HG02623 (cell line): Measurements from ENCODE around the gene GABRR1.
A peak's percentile ranks its signal among the peaks of the same experiment; 100 is the strongest.
"Not testable (repeated sequence)": the region's sequence is repeated elsewhere in the genome, so short reads cannot be mapped to it uniquely, and the experiment has no call there.

ENCODE experiments used
- ATAC-seq: cut with Tn5 transposase; IDR thresholded peaks from one replicate; pipeline ENCODE4 v1.9.1; 2021; ENCODE audit warnings: moderate library complexity; ENCODE audit not compliant: unreplicated experiment

The GABRR1 gene

DNA sequence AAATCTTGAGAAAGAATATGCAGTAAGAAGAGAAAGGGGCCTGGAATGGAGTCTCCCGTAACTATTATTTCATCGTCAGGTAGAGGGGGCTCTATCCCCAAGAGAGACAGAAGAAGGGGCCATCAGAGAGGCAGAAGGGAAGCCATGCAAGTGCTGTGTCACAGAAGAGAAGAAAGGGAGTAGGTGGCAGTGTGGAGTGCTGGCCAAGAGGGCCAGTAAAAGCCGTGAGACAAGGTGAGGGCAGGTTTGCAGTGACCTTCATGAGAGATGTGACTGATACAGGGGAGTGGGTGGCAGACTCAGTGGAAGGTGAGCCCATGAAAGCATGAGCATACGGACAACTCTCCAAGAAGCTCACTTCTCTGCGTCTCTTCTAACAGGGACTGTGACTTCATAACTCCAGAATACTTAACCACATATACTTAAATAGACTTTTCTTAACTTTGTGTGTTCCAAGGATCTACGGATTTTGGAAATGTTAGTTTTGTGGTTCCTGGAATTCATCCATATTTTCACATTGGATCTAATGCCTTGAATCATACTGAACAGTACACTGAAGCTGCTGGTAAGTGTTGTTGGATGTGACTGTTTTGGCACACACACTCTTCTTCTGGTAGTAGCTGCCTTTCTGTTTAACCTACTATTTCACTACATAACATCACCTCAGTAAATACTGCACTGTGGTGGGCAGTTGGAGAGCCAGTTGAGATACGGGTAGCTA, 55.7 kb downstream of the GABRR1 start:
- ATAC-seq, result no peak

DNA sequence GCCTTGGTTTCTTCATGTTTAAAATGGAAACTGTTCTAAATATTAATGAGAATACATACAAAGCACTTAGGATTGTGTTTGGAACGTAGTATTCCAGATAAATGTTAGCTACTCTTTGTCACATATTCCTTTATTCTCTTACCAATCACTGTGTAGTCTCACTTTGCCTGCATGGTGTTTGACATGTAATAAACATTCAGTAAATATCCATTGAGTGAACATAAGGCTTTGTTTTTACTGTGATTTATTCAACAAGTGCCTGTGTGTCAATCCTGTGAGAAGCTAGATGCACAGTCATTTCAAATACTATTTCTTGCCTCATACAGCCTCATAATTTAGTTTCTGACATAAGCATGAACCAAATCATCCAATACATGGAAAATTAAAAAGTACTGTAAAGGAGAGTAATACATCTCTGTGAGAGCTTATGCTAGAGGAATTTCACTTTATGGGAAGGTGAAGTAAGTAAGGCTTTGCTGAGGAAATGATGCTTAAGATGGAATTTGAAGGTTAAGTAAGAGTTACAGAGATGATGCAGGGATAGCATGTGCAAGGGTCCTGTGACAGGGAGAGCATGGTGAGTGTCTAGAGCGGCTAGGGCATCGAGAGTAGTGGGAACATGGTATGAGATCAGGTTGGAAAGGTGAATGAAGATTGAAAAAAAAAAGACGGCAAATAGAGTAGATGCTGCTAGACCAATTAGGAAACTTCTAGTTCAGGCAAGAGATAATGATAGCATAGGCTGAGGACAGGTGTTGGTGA, 56.6 kb downstream of the GABRR1 start:
- no peak for ATAC-seq

DNA sequence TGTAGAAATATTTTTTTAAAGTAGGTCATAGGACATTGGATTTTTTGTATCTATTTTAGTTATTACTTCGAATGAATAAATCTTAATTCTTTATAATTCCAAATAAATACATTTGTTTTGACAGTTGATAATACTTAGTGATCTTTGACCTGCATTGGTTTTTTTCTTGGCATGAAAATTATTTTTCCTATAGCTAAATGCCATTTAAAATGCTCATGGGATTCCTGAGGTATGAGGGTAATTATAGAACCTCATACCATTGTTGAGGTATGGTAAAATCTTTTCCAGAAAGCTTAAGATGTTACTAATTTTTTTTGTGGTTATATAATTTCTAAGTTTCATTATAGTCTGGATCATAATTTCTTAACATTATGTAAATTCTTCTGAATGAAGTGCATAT, 63.0 kb downstream of the GABRR1 start:
- ATAC-seq, result no peak

DNA sequence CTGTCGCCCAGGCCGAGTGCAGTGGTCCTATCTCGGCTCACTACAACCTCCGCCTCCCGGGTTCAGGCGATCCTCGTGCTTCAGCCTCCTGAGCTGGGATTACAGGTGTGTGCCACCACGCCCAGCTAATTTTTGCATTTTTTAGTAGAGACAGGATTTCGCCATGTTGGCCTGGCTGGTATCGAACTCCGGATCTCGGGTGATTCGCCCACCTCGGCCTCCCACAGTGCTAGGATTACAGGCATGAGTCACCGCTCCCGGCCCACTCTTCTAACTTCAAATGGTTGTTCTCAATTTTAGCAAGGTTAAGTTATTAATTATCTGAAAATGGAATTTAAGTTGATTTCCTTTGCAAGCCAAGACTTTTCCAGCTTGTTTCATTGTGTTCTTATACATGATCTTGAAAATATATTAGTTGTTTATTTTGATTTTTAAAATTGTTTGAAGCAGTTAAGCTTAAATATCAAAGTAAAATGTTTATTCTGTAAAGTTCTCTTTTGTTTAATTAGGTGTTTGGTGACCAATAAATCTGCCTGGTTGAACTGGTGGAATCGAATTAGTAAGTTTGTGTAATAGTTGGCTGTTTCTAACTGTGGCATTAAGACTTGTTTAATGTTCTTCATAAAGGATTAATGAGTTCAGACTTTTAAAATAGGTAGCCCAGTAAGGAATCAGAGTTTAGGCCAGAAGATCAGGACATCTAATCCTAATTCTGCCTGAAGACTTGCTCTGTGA, 69.0 kb downstream of the GABRR1 start:
- ATAC-seq, result no peak

DNA sequence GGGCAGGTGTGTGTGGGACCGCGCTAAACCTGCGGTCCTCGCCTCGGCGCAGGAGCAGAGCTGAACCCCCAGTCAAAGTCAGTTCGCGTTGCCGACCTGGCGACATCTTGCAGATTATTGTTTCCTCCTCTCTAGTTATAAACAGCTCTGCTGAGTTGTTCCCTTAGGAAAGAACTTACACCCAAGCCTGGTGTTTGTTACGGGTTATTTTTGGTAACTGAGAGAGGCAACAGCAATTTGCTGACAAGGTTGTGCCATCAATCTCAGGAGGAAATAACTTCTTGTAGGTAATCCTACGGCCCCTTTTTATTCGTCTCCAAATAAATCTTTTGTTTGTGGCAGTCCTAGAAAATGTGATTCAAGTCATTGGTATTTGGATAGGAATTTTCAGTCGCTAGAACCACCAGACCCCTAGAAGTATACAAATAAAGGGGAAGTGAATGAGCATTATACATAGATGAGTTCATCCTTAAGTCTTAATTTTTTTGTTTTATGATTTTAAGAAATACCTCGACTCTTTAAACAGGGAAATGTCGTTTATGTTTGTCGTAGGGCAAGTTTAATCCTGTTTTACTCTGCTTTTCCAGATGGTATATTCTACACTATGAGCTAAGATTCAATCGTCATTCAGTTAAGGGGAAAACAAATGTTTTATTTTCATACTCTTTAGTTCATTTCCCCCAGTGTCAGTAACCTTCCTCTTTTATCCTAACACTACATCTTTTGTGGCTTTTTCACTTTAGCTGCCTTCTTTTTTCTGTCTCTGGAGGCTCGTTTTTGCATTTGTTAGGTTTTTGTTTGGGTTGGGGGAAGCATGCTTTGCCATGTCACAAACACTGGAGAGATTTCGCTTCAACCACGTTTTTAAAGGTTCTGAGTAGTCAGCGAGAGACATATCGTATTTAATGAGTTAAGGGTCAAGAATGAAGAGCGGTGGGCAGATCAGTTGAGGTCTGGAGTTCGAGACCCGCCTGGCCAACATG, 70.1 kb downstream of the GABRR1 start:
- peak; percentile 1 for ATAC-seq

DNA sequence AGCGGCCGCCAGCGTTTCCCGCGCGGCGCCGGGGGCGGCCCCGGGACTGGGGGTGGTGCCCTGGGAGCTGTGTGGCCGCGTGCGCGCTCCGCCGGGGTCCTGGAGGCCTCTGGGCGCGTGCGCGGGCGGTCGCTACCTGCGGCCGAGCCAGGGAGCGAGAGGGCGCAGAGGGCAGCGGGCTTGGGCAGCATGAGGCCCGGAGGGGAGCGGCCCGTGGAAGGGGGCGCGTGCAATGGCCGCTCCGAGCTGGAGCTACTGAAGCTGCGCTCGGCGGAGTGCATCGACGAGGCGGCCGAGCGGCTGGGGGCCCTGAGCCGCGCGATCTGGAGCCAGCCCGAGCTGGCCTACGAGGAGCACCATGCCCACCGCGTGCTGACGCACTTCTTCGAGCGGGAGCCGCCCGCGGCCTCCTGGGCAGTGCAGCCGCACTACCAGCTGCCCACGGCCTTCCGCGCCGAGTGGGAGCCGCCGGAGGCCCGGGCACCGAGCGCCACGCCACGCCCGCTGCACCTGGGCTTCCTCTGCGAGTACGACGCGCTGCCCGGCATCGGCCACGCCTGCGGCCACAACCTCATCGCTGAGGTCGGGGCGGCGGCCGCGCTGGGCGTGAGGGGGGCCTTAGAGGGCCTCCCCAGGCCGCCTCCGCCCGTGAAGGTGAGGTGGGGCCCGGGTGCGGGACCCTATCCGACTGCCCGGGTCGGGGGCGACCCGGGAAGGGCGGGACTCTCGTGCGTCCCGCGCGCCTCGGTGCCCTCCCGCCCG, 71.0 kb downstream of the GABRR1 start, which contains the start of gene PM20D2:
TSS of gene PM20D2 (plus strand) at position 100 of the 762 bp plus-strand sequence. CDS start at position 190, 90 bp downstream.
- ATAC-seq, result peak; percentile 62

DNA sequence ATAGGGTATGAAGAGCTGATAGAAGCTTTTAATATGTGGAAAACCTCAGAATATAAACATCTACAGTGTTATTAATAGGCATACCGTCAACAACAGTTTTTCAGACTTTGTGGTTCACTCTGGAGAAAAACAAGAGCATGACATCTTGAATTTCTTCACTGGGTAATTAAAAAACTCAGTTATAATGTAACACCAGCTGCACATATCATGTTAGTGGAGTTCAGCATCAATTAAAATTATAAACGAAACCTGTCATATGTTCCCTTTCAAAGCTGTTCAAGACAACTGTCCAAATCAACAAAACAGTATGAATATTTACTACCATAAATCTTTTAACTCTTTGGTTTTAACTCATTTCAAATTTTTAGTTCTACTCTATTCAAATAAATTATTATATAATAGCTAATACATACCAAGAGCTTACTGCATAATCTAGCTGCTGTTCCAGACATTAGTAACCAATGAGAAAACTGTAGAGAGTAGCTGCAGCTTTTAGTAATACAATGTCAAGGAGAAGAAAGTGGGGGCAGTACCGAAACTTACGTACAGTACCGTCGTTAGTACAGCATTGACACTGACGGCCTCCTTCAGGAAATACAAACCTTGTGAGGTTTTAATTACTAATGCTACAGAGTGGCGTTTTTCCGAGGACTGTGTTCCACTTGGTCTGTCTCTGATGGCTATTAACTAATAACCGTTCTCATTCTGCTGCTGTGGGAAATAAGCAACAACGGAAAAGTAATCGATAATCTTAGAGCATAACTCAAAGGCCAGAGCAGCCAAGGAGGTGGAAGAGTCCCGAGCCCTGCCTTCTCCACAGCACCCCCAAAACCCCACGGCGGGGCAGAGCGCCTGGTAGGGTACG, 71.8 kb downstream of the GABRR1 start:
- ATAC-seq, result peak; percentile 60

DNA sequence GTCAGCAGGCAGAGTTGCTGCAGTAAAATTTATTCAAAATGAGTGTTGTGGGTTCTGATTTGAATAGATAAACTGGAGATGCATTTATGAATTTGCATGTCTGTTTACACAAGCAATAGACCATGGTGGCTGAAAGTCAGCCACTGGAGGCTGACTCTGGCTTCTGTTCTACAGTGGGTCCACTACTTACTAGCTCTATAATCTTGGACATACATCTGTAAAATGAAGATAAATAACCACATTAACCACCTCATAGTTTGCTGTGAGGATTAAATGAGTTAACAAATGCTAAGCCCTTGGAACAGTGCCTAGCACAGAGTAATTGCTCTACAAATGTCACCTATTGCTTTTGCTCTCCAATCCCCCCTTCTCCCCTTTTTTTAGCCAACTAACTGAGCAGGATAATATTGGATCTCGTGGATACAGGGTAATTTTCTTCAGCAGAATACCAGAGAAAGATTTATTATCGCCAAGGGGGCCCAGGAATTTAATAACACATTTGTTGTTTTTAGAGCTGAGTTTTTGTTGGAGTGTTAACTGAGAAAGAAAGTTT, 72.7 kb downstream of the GABRR1 start:
- ATAC-seq, result peak; percentile 51

DNA sequence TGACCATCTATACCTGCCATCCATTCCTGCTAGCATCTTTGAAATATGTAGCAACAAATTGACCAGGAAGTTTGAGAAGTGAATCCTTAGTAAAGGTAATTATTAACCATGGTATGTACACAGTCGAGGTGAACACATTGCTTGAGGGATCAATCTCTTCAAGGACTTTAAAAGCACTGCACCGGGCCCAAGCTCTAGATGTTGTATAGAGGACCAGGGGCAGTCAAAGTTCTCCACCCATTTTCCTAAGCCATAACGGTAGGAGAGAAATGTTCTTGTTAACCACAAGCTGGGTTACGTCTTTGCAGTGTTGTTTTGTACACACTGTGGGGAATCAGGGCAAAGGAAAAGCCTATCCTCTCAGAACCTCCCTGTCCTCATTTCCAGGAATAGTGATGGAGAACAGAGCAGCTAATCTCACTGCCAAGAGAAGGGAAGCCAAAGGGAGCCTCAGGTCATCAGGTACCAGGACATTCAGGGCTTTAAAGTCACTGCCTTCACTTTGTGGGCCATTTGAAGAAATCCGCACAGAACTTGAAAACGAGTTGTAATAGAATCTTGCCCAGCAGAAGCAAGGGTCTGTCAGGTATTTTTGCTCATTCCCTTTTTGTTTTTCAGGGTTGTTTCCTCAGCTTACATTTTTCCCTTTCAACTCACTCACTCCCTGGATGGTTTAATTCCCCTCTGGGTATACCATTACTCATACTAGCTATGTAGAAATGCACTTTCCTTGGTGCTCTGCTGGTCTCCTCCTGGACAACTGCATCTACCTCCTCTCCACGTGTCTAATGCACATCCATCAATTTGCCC, 76.6 kb downstream of the GABRR1 start:
- no peak for ATAC-seq

DNA sequence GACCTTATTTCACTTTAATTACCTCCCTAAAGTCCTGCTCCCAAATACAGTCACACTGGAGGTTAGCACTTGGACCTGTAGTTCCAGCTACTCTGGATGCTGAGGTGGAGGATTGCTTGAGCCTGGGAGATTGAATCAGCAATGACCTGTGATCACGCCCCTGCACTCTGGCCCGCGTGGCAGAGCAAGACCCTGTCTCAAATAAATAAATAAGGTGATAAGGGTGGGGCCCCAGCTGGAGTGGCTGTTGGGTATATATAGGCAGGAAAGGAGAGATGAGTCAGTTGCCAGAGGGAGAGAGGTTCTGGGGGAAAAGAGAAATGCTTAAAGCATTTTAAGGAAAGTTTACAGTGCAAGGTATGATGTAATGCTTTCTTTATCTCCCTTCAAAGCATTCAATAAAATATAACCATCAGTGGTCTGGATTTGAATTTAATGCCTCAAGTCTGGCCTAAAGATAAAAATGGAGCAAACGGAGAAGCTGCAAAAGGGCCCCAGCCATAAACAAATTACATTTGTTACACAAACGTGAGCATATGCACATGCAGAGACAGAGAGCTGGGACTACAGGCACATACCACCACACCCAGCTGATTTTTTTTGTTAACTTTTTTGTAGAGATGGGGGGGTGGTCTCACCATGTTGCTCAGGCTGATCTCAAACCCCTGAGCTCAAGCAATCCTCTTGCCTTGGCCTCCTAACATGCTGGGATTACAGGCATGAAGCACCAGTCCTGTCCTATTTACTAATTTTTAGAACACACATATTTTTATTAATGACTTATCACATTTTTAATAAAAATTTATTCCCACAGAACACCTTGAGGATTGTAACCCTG, 77.4 kb downstream of the GABRR1 start:
- no peak for ATAC-seq

DNA sequence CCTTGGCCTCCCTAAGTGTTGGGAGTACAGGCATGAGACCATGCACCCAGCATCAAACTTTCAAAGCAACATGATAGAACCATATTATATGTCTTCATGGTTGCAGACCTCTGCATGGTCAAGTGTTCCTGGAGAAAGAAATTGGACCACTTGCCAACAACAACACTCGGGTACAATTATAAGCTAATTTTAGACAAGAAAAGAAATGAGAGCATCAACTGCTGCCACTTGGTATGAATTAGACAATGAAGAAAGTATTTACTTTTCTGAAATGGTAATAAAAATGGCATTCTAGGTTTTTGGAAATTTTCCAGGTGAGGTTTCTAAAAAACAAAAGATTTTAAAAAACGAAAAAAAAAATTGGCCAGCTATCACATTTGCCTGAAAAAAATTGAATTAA, 79.0 kb downstream of the GABRR1 start:
- ATAC-seq, result no peak

DNA sequence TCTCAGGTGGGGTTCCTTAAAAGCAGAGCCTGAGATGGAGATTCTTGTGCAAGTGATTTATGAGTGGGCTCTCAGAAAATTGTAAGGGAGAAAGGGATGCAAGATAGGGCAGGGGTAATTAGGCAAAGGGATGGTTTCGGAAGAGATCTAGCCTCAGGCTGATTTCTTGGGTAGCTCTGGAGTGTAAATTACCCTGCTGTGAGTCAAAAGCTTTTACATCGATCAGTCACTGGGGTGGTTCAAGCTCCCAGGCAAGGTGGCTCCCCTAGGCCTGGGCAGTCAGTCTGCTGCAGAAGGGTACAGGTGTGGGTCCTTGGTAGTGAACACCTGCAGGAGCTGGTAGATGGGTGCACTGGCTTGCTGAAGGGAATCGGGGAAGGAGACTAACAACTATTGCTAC, 82.4 kb downstream of the GABRR1 start:
- ATAC-seq, result no peak

DNA sequence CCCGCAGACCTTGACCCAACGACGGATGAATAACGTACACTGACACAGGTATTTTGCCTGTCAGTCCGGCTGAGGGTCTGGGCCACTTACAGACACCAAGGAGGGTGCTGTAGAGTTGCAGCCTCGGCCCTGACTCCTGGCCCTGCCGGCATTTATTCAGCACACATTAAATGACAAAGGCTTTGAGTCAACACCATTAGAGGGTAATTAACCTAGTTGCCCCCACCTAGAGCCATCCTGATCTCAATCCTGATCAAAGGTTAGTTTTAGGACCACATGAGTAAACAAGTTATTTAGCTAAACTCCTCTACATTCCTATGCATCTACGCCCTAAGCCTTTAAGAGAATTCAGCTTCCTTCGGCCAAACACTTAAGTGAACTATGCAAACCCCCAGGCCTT, 83.2 kb downstream of the GABRR1 start:
- no peak for ATAC-seq

DNA sequence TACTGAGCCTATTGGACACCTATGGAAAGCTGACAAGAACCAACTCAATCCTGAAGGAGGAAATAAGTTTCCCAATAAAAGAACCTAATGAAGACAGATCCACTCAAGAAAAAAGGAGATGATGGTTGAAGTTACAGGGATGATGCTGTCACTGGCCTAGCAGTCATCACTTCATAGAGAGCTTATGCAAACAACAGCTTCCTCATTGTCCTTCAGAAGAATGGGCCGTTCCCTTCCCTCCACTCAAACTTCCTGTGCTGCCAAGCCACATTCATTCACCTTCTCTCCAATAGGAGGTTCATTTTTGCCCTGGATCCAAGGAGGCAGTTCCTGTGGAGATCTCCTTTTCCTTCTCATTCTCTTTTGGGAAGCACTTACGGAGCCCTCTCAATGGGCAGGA, 85.1 kb downstream of the GABRR1 start:
- no peak for ATAC-seq

DNA sequence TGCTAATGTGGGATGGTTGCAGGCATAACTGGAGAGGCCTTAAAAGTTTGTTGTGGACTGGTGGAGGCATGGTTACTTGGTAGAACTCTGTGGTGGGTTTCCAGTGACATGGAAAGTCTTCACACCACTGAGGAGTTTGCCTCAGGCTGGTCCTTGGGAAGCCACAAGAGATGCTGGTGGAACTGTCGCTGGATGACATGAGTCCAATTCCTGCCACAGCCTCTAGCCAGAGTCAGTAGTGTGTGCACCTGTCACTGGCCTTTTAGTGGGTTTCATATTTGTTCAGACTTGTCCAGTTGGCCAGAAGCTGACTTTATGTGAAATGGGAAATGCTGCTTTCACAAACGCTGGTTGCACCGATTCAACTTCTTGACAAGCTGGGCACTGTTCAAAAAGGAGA, 85.6 kb downstream of the GABRR1 start:
- no peak for ATAC-seq

DNA sequence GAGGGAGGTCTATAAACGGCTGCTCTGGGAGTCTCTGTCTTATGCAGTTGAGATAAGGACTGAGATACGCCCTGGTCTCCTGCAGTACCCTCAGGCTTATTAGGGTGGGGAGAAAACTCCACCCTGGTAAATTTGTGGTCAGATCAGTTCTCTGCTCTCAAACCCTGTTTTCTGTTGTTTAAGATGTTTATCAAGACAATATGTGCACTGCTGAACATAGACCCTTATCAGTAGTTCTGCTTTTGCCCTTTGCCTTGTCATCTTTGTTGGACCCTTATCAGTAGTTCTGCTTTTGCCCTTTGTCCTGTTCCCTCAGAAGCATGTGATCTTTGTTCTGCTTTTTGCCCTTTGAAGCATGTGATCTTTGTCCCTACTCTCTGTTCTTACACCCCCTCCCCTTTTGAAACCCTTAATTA, 88.9 kb downstream of the GABRR1 start:
- ATAC-seq, result not testable (repeated sequence)
